Central memory CD4-positive, alpha-beta T cell (primary cell): ENCODE data around the gene PRR15L.
A peak's percentile ranks its signal among the peaks of the same experiment; 100 is the strongest.
"Not testable (repeated sequence)": the region's sequence is repeated elsewhere in the genome, so short reads cannot be mapped to it uniquely, and the experiment has no call there.

Experiments
- DNase-seq: peaks from one replicate; pipeline ENCODE4 v3.0.0; 2022

The PRR15L gene

GRCh38 chr17:47956791-47957590 lies 692 bp downstream of the PRR15L start:
- DNase-seq: no peak

GRCh38 chr17:47955497-47956461 lies 1.9 kb downstream of the PRR15L start:
- no peak for DNase-seq

GRCh38 chr17:47953909-47954308 lies 3.8 kb downstream of the PRR15L start:
- no peak for DNase-seq

GRCh38 chr17:47952171-47953021 lies 5.3 kb downstream of the PRR15L start:
- DNase-seq: no peak

- DNase-seq: no peak
Observed at GRCh38 chr17:47950448-47950847, 7.2 kb downstream of the PRR15L start.

- DNase-seq: no peak
Observed at GRCh38 chr17:47949946-47950345, 7.7 kb downstream of the PRR15L start.

GRCh38 chr17:47949197-47949759 lies 8.4 kb downstream of the PRR15L start:
- DNase-seq: peak; percentile 54

GRCh38 chr17:47948706-47949196 lies 8.9 kb downstream of the PRR15L start:
- no peak for DNase-seq

GRCh38 chr17:47946929-47947397 lies 10.7 kb downstream of the PRR15L start:
- DNase-seq: peak; percentile 51

- no peak for DNase-seq
Observed at GRCh38 chr17:47946516-47946915, 11.2 kb downstream of the PRR15L start.

- DNase-seq: no peak
Observed at GRCh38 chr17:47945529-47946508, 11.9 kb downstream of the PRR15L start.

GRCh38 chr17:47945080-47945479 lies 12.6 kb downstream of the PRR15L start:
- no peak for DNase-seq

GRCh38 chr17:47942568-47942967 lies 15.1 kb downstream of the PRR15L start:
- no peak for DNase-seq

- no peak for DNase-seq
Observed at GRCh38 chr17:47942096-47942510, 15.6 kb downstream of the PRR15L start.

- DNase-seq: peak; percentile 96
Observed at GRCh38 chr17:47941246-47942095, 16.2 kb downstream of the PRR15L start, which contains the start of gene PNPO. PNPO (plus strand) TSS chr17:47941571; CDS start chr17:47941676, 105 bp downstream.

GRCh38 chr17:47937941-47938340 lies 19.7 kb downstream of the PRR15L start:
- no peak for DNase-seq

GRCh38 chr17:47935961-47936360 lies 21.7 kb downstream of the PRR15L start:
- DNase-seq: no peak

- not testable (repeated sequence) for DNase-seq
Observed at GRCh38 chr17:47935468-47935867, 22.2 kb downstream of the PRR15L start.

- DNase-seq: no peak
Observed at GRCh38 chr17:47934856-47935255, 22.8 kb downstream of the PRR15L start.

- no peak for DNase-seq
Observed at GRCh38 chr17:47931848-47932247, 25.8 kb downstream of the PRR15L start.
